Fibroblast of skin of right quadriceps (primary cell): ENCODE results near the gene ERBB3.
A peak's percentile ranks its signal among the peaks of the same experiment; 100 is the strongest.
"Not testable (repeated sequence)": the region's sequence is repeated elsewhere in the genome, so short reads cannot be mapped to it uniquely, and the experiment has no call there.

Experiments used
- DNase-seq: peaks from one replicate; pipeline ENCODE4 v3.0.0-alpha.2; 2013

ERBB3 gene

DNA sequence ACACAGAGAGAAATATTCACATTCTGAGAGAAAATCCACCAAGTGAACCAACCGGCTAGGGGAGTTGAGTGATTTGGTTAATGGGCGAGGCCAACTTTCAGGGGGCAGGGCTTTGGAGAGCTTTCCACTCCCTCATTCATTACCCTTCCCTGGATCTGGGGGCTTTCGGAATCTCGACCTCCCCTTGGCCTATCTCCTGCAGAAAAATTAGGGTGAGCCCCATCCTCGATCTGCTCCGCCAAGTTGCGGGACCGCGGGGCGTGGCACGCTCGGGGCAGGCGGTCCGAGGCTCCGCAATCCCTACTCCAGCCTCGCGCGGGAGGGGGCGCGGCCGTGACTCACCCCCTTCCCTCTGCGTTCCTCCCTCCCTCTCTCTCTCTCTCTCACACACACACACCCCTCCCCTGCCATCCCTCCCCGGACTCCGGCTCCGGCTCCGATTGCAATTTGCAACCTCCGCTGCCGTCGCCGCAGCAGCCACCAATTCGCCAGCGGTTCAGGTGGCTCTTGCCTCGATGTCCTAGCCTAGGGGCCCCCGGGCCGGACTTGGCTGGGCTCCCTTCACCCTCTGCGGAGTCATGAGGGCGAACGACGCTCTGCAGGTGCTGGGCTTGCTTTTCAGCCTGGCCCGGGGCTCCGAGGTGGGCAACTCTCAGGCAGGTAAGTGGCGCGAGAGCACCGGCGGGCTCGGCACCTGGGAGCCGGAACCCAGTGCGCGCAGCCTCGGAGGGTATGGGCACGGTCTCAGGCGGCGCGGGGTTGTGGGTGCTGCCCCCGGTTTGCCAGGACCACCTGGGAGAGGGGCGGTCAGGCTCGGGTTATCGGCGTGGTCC is at the start of gene ERBB3:
Gene ERBB3, plus strand, starts transcription at position 443 of the 833 bp plus-strand sequence. Its CDS starts 136 bp downstream, at position 579.
- DNase-seq: peak; percentile 77

DNA sequence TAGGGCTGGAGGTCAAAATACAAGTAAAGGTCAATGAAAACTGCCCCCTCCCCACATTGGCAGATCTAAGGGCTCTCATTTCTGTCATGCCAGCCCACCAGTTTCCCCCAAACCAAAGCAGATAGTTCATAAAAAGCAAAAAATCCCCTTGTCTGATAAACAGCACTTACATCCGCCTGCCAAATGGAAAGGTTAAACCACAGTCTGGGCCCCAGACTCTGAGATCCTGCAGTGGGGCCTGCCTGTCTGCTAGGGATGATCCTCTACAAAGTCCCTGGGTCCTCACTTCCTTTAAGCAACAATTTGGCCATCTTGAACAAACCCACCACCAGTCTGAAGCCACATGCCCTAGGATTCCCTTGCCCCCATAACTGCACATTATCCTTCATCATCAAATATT is 48.0 kb upstream of the ERBB3 start:
- no peak for DNase-seq

DNA sequence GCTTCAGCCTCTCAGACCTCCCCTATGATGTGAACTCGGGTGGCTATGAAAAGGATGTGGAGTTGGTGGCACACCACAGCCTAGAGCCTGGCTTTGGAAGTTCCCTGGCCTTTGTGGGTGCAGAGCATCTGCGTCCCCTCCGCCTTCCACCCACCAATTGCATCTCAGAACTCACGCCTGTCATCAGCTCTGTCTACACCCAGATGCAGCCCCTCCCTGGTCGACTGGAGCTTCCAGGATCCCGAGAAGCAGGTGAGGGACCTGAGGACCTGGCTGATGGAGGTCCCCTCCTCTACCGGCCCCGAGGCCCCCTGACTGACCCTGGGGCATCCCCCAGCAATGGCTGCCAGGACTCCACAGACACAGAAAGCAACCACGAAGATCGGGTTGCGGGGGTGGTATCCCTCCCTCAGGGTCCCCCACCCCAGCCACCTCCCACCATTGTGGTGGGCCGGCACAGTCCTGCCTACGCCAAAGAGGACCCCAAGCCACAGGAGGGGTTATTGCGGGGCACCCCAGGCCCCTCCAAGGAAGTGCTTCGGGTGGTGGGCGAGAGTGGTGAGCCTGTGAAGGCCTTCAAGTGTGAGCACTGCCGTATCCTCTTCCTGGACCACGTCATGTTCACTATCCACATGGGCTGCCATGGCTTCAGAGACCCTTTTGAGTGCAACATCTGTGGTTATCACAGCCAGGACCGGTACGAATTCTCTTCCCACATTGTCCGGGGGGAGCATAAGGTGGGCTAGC is 45.2 kb upstream of the ERBB3 start:
- DNase-seq: no peak

- no peak for DNase-seq
These were observed 42.8 kb upstream of the ERBB3 start for GRCh38 chr12:56037161-56037560.

GRCh38 chr12:56038022-56038655 is 41.8 kb upstream of the ERBB3 start:
- no peak for DNase-seq

- DNase-seq: no peak
These were observed 39.8 kb upstream of the ERBB3 start for GRCh38 chr12:56040151-56040550.

GRCh38 chr12:56040963-56041551 is 38.9 kb upstream of the ERBB3 start:
- DNase-seq: no peak

GRCh38 chr12:56041552-56042429 is 38.2 kb upstream of the ERBB3 start, which contains the start of gene RPS26:
RPS26 (plus strand) TSS chr12:56041918; CDS start chr12:56042167, 249 bp downstream.
- peak; percentile 100 for DNase-seq

DNA sequence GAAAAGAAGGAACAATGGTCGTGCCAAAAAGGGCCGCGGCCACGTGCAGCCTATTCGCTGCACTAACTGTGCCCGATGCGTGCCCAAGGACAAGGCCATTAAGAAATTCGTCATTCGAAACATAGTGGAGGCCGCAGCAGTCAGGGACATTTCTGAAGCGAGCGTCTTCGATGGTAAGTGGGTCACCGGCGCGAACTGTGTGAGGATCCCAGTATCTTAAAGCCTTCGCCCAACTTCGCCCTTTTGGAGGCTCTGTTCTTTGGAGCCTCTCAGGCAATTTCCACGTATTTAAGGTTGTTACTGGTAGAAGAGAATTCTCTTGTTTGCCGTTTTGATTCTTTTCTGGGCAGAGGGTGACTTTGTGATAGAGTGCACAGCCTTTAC is 37.5 kb upstream of the ERBB3 start:
- not testable (repeated sequence) for DNase-seq

DNA sequence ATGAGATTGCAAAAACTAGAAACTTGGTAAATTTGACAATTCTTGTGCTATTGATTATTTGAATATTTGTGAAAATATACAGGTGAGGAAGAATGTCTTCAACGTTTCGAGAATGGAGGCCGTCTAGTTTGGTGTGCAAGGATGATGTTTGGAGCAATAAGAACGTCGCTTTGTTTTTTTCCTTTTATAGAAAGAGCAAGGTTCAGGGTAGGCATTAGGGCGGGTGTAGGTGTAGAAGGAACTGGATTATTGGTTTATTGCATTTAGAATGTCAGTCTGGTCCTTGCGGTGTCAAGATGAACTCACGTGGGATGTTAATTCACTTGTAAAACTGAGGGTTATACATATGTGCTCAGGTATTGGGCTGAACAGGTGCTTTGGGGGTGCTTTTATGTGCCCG is 37.1 kb upstream of the ERBB3 start:
- no peak for DNase-seq

GRCh38 chr12:56046027-56046780 is 33.8 kb upstream of the ERBB3 start:
- DNase-seq: no peak

DNA sequence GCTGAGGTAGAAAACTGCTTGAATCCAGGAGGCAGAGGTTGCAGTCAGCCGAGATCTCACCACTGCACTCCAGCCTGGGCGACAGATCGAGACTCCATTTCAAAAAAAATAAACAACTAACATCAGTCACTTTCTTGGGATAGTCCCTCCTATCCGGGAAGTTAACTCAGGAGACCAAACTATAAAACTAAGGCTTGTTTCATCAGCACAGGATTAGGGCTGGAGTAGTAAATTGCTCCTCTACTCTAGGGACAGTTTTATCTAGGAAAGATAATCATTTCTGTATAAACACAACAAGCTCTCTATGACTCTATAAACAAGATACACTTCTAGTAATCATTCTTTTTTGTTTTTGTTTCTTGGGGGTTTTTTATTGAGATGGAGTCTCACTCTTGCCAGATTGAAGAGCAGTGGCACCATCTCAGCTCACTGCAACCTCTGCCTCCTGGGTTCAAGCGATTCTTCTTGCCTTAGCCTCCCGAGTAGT is 26.5 kb upstream of the ERBB3 start:
- no peak for DNase-seq

- DNase-seq: peak; percentile 54
These were observed 20.0 kb upstream of the ERBB3 start for GRCh38 chr12:56059964-56060363.

- DNase-seq: no peak
These were observed 18.0 kb upstream of the ERBB3 start for GRCh38 chr12:56061982-56062381.

- no peak for DNase-seq
These were observed 17.0 kb upstream of the ERBB3 start for GRCh38 chr12:56062996-56063395.

GRCh38 chr12:56071648-56072047 is 8.3 kb upstream of the ERBB3 start:
- DNase-seq: peak; percentile 27

DNA sequence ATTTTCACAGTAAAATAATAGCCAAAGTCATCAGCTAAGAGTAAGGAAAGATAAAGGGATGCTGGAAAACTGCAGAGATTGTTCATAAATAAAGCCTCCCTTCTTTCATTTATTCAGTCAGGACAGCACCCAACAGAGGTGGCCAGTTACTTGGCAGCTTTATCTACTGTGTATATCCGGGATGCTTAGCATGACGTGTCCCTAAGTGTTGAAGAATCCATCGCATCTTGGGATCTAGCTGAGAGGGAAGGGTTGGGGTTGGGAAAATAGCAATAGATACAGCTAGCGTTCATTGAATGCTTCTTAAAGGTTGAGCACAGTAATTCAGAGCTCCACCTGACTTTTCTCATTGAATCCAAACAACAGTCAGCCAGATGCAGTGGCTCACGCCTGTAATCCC is 5.6 kb upstream of the ERBB3 start:
- no peak for DNase-seq

GRCh38 chr12:56077966-56078365 is 2.0 kb upstream of the ERBB3 start:
- not testable (repeated sequence) for DNase-seq

DNA sequence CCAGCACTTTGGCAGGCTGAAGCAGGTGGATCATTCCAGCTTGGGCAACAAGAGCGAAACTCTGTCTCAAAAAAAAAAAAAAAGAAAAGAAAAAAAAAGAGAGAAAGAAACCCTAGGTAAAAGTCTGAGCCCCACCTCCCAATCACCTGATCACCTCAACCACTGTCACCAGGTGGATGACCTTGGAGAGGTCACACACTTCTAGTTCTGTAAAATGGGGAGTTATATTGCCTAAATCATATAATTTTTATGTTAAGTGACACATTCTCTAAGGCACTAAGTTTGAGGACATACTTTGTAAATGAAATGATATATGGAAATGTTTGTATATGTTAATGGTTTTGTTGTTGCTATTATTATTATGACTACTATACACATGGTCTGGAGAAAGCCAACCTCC is 1.5 kb upstream of the ERBB3 start:
- no peak for DNase-seq

GRCh38 chr12:56078931-56079722 is 838 bp upstream of the ERBB3 start:
- DNase-seq: peak; percentile 56
